ENCODE measurements around the gene INAVA.

GRCh38 chr1:200887036-200887435 is 7.7 kb upstream of the INAVA start:
- TF ChIP-seq POLR2A (IDR thresholded peaks at IDR 0.05) (no peak), CTCF (IDR thresholded peaks at IDR 0.05) (no peak), EP300 (IDR thresholded peaks at IDR 0.05) (no peak)

Measured in tibial nerve (tissue), 4 donors.